Measurements from ENCODE around the gene C6orf89.

GRCh38 chr6:36860126-36860525 lies 25.6 kb upstream of the C6orf89 start:
- TF ChIP-seq POLR2A (IDR thresholded peaks at IDR 0.05; ENCODE audit: borderline replicate concordance, extremely low read depth, insufficient read depth, insufficient read length): no peak
- TF ChIP-seq JUND (IDR thresholded peaks at IDR 0.05): no peak
- no peak for TF ChIP-seq CTCF (IDR thresholded peaks at IDR 0.05 in 2 of 3, conservative IDR thresholded peaks at IDR 0.05 in 1 of 3; ENCODE audit: borderline replicate concordance in 1 of 3, insufficient read depth in 1 of 3, low read depth in 2 of 3, low read length in 2 of 3)
- no peak for TF ChIP-seq POLR2AphosphoS5 (IDR thresholded peaks at IDR 0.05; ENCODE audit: low read depth, low read length)
- TF ChIP-seq ZBTB33 (IDR thresholded peaks at IDR 0.05; ENCODE audit: extremely low read depth, insufficient replicate concordance, low read length): no peak
- TF ChIP-seq RAD21 (IDR thresholded peaks at IDR 0.05; ENCODE audit: low read depth): no peak
- TF ChIP-seq SP1 (IDR thresholded peaks at IDR 0.05; ENCODE audit: low read depth): no peak
- TF ChIP-seq REST (IDR thresholded peaks at IDR 0.05; ENCODE audit: low read depth): no peak
- TF ChIP-seq ATF3 (IDR thresholded peaks at IDR 0.05): no peak
- no peak for TF ChIP-seq SIN3A (IDR thresholded peaks at IDR 0.05; ENCODE audit: low read depth)
- no peak for TF ChIP-seq EZH2 (IDR thresholded peaks at IDR 0.05)
- TF ChIP-seq SRF (IDR thresholded peaks at IDR 0.05; ENCODE audit: low read depth): no peak
- TF ChIP-seq YY1 (IDR thresholded peaks at IDR 0.05; ENCODE audit: extremely low read depth, insufficient replicate concordance, low read depth, low read length): no peak

All from HCT116 (cell line).